Astrocyte of the cerebellum (primary cell): ENCODE results near the gene ATP2B3.

Source experiments
- DNase-seq: peaks from one replicate; pipeline ENCODE4 v3.0.0-alpha.2; 2011; ENCODE audit warnings: low read depth
- H3K4me3 ChIP-seq: 2 replicates; pipeline ENCODE4 v1.5.1; 2011; ENCODE audit warnings: mild to moderate bottlenecking, low read depth, low read length, moderate library complexity
- in situ Hi-C: cut with HindIII; loops from 2 replicates; pipeline ENCODE4 v1.10.0; 2017; ENCODE audit warnings: low sequenced_read_pairs
- TF ChIP-seq, protein P1 (sequence below): IDR thresholded peaks from 2 replicates; pipeline ENCODE4 v1.5.1; 2012; ENCODE audit warnings: low read length, low read depth, moderate library complexity, mild to moderate bottlenecking; ENCODE audit errors: missing control alignments

ATP2B3 gene

DNA sequence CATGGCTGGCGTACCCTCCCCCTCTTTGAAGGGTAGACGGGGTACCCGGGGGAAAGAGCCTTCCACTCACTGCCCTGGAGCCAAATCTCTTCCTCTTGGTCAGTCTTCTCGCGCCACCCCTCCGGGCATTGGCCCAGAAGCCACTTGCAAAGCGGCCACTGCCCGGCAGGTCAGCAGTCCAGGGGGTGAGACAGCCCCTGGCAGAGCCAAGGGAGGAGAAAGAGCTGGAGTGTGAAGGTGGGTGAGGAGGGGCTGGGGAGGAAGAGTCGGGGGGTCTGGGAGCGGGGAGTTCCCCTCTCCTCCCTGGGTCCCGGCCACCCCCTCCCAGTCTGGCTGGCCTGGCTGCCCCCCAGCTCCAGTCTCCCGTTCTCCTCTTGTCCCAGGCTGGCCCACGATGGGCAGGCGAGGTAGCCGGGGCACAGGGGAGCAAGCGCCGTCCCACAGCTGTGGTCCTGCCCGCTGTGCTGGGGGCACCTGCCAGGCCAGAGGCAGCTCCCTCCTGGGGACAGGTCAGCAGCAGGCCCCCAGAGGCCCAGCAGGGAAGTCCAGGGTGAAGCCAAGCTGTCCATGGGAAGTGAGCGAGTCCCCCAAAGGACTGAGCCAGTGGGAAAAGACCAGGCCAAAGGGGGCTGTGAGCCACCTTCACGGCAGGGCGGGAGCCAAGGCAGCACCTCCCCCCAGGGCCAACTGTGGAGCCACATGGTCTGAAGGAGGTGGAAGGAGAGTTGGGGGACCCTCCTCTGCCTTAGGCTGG, 108.0 kb downstream of the ATP2B3 start:
- in situ Hi-C loops, result no loop called here
- H3K4me3 ChIP-seq, result no peak overlapping the region
- TF ChIP-seq, protein P1, sequence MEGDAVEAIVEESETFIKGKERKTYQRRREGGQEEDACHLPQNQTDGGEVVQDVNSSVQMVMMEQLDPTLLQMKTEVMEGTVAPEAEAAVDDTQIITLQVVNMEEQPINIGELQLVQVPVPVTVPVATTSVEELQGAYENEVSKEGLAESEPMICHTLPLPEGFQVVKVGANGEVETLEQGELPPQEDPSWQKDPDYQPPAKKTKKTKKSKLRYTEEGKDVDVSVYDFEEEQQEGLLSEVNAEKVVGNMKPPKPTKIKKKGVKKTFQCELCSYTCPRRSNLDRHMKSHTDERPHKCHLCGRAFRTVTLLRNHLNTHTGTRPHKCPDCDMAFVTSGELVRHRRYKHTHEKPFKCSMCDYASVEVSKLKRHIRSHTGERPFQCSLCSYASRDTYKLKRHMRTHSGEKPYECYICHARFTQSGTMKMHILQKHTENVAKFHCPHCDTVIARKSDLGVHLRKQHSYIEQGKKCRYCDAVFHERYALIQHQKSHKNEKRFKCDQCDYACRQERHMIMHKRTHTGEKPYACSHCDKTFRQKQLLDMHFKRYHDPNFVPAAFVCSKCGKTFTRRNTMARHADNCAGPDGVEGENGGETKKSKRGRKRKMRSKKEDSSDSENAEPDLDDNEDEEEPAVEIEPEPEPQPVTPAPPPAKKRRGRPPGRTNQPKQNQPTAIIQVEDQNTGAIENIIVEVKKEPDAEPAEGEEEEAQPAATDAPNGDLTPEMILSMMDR, result no peak
- DNase-seq, result no peak

DNA sequence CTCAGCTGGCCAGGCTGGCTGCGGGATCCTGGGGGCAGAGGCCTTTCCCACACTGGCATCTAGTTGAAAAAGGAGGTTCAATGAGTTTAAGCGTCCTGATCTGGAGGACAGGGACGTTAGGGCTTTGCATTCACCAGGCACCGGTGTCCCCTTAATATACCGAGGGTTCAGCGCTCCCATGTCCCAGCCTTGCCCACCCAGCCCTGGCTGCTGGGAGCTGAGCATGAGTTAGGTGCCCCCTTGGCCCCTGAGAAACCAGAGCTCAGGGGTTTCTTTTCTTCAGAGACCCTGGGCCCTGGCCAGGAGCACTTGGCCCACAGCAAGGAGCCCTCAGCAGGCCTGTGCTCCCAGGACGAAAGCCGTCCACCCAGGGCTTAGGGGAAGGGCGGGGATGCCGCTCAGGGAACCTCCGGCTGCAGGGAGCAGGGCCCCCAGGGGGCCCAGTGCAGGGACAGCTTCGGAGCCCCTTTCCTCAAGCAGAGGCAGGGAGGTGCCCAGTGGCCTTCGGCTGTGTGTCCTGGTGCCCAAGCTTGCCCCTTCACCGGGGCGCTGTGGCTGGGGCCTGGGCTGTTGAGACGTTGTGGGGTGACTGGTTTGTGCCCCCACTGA, 108.7 kb downstream of the ATP2B3 start:
- TF ChIP-seq, protein P1, result no peak
- no peak for DNase-seq
- in situ Hi-C loops, result no loop called here
- no peak overlapping the region for H3K4me3 ChIP-seq

DNA sequence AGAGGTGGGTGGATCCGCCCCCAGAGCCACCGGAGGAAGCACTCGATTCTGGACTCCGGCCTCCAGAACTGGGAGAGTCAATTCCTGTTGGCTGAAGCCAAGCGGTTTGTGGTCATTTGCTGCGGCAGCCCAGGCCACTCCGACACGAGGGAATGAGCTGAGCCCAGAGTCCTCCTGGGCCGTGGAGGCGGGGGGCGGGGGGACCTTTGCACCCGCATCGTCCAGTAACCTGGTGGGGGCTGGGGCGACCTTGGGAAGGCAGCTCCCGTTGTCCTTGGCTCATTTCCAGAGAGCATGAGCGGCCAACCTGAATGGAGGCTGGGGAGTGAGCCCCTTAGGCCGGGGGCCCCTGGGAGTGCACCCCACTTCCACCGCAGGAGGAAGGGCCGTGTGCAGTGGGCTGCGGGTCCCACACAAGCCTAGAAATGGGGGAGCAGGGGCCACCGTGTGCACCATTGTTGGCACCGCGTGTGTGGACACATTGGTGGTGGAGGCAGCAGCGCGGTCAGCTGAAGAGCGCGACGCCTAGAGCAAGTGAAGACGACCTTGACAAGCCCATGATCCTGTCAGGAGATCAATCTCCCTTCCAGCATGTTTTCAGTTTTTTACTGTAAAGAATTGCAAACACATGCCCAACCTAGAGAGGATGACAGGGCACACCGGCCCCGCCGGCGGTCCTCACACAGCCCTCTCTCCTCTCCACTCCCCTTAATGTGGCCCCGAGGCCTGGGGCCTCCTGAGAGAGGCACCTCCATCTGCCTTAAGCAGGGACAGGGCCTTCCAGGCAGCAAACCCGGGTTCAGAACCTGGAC, 109.6 kb downstream of the ATP2B3 start:
- in situ Hi-C loops, result no loop called here
- no peak for DNase-seq
- TF ChIP-seq, protein P1, result no peak
- H3K4me3 ChIP-seq, result no peak overlapping the region

DNA sequence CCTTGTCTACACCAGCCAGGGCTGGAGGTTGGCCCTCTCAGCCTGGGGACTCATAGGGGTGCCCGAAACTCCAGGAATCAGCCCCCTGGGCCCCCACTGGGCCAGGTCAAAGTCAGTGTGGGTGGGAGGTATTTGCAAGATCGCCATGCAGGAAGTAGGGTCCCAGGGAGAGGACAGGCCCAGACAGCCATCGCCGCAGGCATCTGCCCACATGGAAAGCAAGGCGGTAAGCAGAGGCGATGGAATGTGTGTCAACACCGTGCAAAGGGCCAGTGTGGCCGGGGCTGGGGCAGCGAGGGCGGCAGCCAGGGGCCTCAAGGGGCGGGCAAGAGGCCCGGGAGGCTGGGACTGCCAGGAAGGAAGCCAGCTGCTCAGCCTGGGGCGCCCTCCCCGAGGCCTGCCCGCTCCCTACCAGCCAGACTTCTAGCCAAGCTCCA, 110.3 kb downstream of the ATP2B3 start:
- no peak overlapping the region for H3K4me3 ChIP-seq
- no peak for DNase-seq
- in situ Hi-C loops, result no loop called here
- TF ChIP-seq, protein P1, result no peak

DNA sequence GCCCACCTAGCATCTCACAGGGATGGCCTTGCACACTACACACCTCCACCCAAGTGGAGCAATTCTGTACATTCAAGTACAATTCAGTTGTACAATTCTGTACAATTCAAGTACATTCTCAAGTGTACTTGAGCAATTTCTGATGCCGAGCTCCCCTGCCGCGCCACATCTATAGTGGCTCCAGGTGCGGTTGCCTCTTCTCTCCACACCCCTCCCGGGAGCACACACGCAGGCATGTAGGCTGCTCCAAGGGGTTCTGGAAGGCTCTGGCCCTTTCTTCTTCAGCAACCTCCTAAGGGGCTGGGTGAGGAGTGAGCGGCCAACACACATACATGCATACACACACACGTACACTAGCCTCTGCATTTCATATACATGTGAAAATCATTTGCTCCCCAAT, 110.7 kb downstream of the ATP2B3 start:
- no peak for DNase-seq
- in situ Hi-C loops, result no loop called here
- TF ChIP-seq, protein P1, result no peak
- H3K4me3 ChIP-seq, result no peak overlapping the region

DNA sequence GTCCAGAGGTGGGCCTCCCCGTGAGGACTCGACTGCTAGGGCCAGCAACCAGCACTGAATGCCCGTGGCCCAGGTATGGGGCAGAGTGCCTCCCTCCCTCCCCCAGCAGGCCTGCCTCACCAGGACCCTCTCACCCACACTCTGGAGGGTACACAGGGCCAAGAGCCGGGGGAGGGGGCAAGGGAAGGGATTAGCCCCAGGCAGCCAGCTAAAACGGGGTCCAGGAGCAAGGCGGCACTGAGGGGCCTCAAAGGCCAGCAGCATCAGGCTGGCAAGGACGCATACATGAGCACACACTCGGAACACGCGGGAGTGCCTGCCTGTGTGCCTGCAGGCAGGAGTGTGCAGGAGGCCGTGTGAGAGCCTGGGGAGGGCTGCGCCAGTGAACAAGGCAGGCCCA, 111.2 kb downstream of the ATP2B3 start:
- no peak overlapping the region for H3K4me3 ChIP-seq
- in situ Hi-C loops, result no loop called here
- TF ChIP-seq, protein P1, result no peak
- no peak for DNase-seq
